SU-DHL-6 (cell line): Measurements from ENCODE around the gene HELZ.

Experiments
- H2AFZ ChIP-seq: fragments of 200-600 bp; sonication (generic); 2 replicates; pipeline ENCODE4 v1.6.1; 2014; ENCODE audit warnings: low read depth, mild to moderate bottlenecking, moderate library complexity, mixed read lengths, antibody characterized with exemption, low read length; ENCODE audit not compliant: severe bottlenecking
- H3F3A ChIP-seq: fragments of 200-600 bp; shearing (Covaris generic); 2 replicates; pipeline ENCODE4 v1.6.0; 2016; ENCODE audit warnings: antibody characterized with exemption, mild to moderate bottlenecking; ENCODE audit not compliant: insufficient read depth
- H3K27ac ChIP-seq: fragments of 200-600 bp; sonication (generic); 2 replicates; pipeline ENCODE4 v1.5.1; 2016; ENCODE audit warnings: low read depth, mild to moderate bottlenecking, low read length, moderate library complexity, mixed read lengths
- H3K27me3 ChIP-seq: fragments of 200-600 bp; sonication (generic), shearing (Covaris generic); 2 replicates; pipeline ENCODE4 v1.6.0; 2014; ENCODE audit warnings: mild to moderate bottlenecking, low read length
- H3K36me3 ChIP-seq: fragments of 200-600 bp; sonication (generic); 2 replicates; pipeline ENCODE4 v1.6.1; 2014; ENCODE audit warnings: mild to moderate bottlenecking, low read length, mixed read lengths
- H3K4me2 ChIP-seq: fragments of 300-600, 200-600 bp; shearing (Covaris generic), sonication (generic); 2 replicates; pipeline ENCODE4 v1.6.0; 2014; ENCODE audit warnings: low read length, low read depth, mild to moderate bottlenecking; ENCODE audit not compliant: poor library complexity, severe bottlenecking
- H3K4me3 ChIP-seq: fragments of 200-600 bp; sonication (generic); 2 replicates; pipeline ENCODE4 v1.5.1; 2014; ENCODE audit warnings: antibody characterized with exemption, low read length, mild to moderate bottlenecking, mixed read lengths; ENCODE audit not compliant: insufficient read depth, poor library complexity, severe bottlenecking
- H3K79me2 ChIP-seq: fragments of 200-600 bp; sonication (generic); 2 replicates; pipeline ENCODE4 v1.6.1; 2014; ENCODE audit warnings: mild to moderate bottlenecking, low read length, moderate library complexity; ENCODE audit not compliant: insufficient read depth
- H3K9ac ChIP-seq: fragments of 200-600 bp; sonication (generic); 2 replicates; pipeline ENCODE4 v1.7.0; 2014; ENCODE audit warnings: mild to moderate bottlenecking, low read length
- H3K9me2 ChIP-seq: fragments of 200-600 bp; sonication (generic); replicated peaks from 2 replicates; pipeline ENCODE4 v1.6.1; 2014; ENCODE audit warnings: low read length; ENCODE audit not compliant: insufficient read depth
- H3K9me3 ChIP-seq: fragments of 200-600 bp; sonication (generic); 2 replicates; pipeline ENCODE4 v1.6.1; 2014; ENCODE audit warnings: low read length, mixed read lengths; ENCODE audit not compliant: insufficient read depth
- H4K20me1 ChIP-seq: fragments of 200-600 bp; sonication (generic); 2 replicates; pipeline ENCODE4 v1.6.1; 2014; ENCODE audit warnings: low read depth, mild to moderate bottlenecking, antibody characterized with exemption, low read length, moderate library complexity, mixed read lengths
- CTCF ChIP-seq: fragments of 200-600 bp; sonication (generic); IDR thresholded peaks from one replicate; pipeline ENCODE4 v1.5.1; 2017; ENCODE audit warnings: antibody characterized with exemption, mild to moderate bottlenecking, low read length, moderate library complexity; ENCODE audit not compliant: insufficient read depth, poor library complexity, severe bottlenecking
- EZH2phosphoT487 ChIP-seq: fragments of 200-600 bp; sonication (generic), shearing (Covaris generic); conservative IDR thresholded peaks from 2 replicates; pipeline ENCODE4 v1.6.1; 2018; ENCODE audit warnings: mild to moderate bottlenecking, antibody characterized with exemption, low read length, moderate library complexity, mixed read lengths

The HELZ gene

GRCh38 chr17:67246403-67246652, 1.3 kb upstream of the HELZ start:
- peak overlapping the region; percentile 99 for H3K4me2 ChIP-seq
- no peaks in the 10 kb centered on the region for H3K9me3 ChIP-seq
- no peak overlapping the region for H3K27ac ChIP-seq
- H3F3A ChIP-seq, result peaks cover 8% of the 10 kb centered on the region; the same call in 1 of the 2 replicates
- H3K9me2 ChIP-seq, result no peaks in the 10 kb centered on the region
- H3K36me3 ChIP-seq, result no peaks in the 10 kb centered on the region
- H2AFZ ChIP-seq, result peak overlapping the region; percentile 99
- no peak overlapping the region for H3K4me3 ChIP-seq
- no peak overlapping the region for H3K9ac ChIP-seq
- H4K20me1 ChIP-seq, result no peaks in the 10 kb centered on the region
- TF ChIP-seq EZH2phosphoT487 (no peak), CTCF (no peak)
- H3K79me2 ChIP-seq, result peaks cover 31% of the 10 kb centered on the region
- no peaks in the 10 kb centered on the region for H3K27me3 ChIP-seq

- Histone ChIP-seq H3K27me3 (no peaks in the 10 kb centered on the region), H3K27ac (peak overlapping the region; percentile 67), H4K20me1 (no peaks in the 10 kb centered on the region), H2AFZ (peak overlapping the region; percentile 99), H3K9me3 (no peaks in the 10 kb centered on the region), H3K9ac (peak overlapping the region; percentile 92), H3K4me2 (peak overlapping the region; percentile 99), H3K79me2 (peaks cover 36% of the 10 kb centered on the region), H3K4me3 (peak overlapping the region; percentile 85), H3F3A (peaks cover 8% of the 10 kb centered on the region; the same call in 1 of the 2 replicates), H3K36me3 (no peaks in the 10 kb centered on the region), H3K9me2 (no peaks in the 10 kb centered on the region)
- TF ChIP-seq EZH2phosphoT487 (no peak), CTCF (no peak)
Observed at GRCh38 chr17:67245694-67246402, 852 bp upstream of the HELZ start.

GRCh38 chr17:67244431-67245072, 444 bp downstream of the HELZ start:
- peaks cover 4% of the 10 kb centered on the region; the same call in 1 of the 2 replicates for H3K36me3 ChIP-seq
- peak overlapping the region; percentile 99 for H3K4me2 ChIP-seq
- peak overlapping the region; percentile 67 for H3K27ac ChIP-seq
- peak overlapping the region; percentile 99 for H2AFZ ChIP-seq
- H3K9me3 ChIP-seq, result no peaks in the 10 kb centered on the region
- H3K9ac ChIP-seq, result peak overlapping the region; percentile 92
- no peak for TF ChIP-seq EZH2phosphoT487
- no peak for TF ChIP-seq CTCF
- H3F3A ChIP-seq, result peaks cover 8% of the 10 kb centered on the region; the same call in 1 of the 2 replicates
- no peaks in the 10 kb centered on the region for H4K20me1 ChIP-seq
- H3K79me2 ChIP-seq, result peaks cover 47% of the 10 kb centered on the region
- H3K27me3 ChIP-seq, result no peaks in the 10 kb centered on the region
- H3K4me3 ChIP-seq, result peak overlapping the region; percentile 85
- no peaks in the 10 kb centered on the region for H3K9me2 ChIP-seq
